Measurements from ENCODE around the gene CLK4. TPM values are rescaled to one million over a fixed set of nuclear protein-coding genes. Genes with fewer than 3 reads are reported as not detected.
A peak's percentile ranks its signal among the peaks of the same experiment; 100 is the strongest.
"Not testable (repeated sequence)": the region's sequence is repeated elsewhere in the genome, so short reads cannot be mapped to it uniquely, and the experiment has no call there.

CLK4 gene
- total RNA-seq, 1 experiment from 2014 or later = 7.3 TPM

DNA sequence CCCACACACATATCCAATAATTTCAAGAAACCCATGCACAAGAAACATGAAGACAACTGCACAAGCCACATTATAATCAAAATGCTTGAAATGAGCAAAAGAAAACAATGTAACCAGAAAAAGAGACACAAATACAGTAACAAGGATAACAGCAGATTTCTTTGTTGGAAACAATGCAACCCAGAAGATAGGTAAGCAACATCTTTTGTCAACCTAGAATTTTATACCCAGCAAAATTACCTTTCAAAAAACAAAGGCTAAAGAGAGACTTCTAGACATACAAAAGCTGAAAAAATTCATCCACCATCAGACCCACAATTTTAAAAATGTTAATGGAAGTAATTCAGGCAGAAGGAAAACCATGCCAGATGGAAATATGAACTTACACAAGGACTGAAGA is 31.7 kb downstream of the CLK4 start:
- DNase-seq (ENCODE audit: low read depth, low spot score) = no peak
- in situ Hi-C loops (cut with HindIII; ENCODE audit: low pct_unique_long_range_greater_than_20kb, low sequenced_read_pairs) = no loop called here

GRCh38 chr5:178590924-178591423 is 35.9 kb downstream of the CLK4 start:
- in situ Hi-C loops (cut with HindIII; ENCODE audit: low pct_unique_long_range_greater_than_20kb, low sequenced_read_pairs) = no loop called here
- DNase-seq (ENCODE audit: low read depth, low spot score) = no peak

GRCh38 chr5:178590141-178590923 is 36.5 kb downstream of the CLK4 start, which contains the start of gene COL23A1:
Gene COL23A1 (minus strand): TSS chr5:178590393.
- in situ Hi-C loops (cut with HindIII; ENCODE audit: low pct_unique_long_range_greater_than_20kb, low sequenced_read_pairs) = no loop called here
- peak; percentile 43 for DNase-seq (ENCODE audit: low read depth, low spot score)

GRCh38 chr5:178589180-178590140 is 37.4 kb downstream of the CLK4 start:
- in situ Hi-C loops (cut with HindIII; ENCODE audit: low pct_unique_long_range_greater_than_20kb, low sequenced_read_pairs) = no loop called here

DNA sequence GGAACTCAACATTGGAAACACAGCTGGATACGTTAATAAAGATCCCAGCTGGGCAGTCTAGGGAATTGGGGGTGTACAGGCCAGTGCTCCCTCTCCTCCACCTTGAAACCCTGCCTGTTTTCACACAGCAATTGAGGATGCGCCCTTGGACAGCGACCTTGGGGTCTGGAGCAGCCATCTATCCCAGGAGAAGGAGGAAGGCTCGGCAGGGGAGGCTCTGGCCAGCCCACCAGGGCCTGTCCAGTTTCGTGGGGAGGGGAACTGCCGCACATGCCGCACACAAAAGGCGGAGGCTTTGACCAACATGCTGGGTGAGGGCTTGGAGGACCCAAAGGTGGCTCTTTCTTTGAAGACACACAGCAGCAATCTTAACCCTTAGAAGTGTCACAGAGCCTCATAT is 38.1 kb downstream of the CLK4 start:
- no peak for DNase-seq (ENCODE audit: low read depth, low spot score)
- in situ Hi-C loops (cut with HindIII; ENCODE audit: low pct_unique_long_range_greater_than_20kb, low sequenced_read_pairs) = no loop called here

More at GRCh38 chr5:178589180-178590140, 37.4 kb downstream of the CLK4 start:
- DNase-seq (ENCODE audit: low read depth, low spot score) = no peak

GRCh38 chr5:178587763-178588611 is 38.9 kb downstream of the CLK4 start:
- in situ Hi-C loops (cut with HindIII; ENCODE audit: low pct_unique_long_range_greater_than_20kb, low sequenced_read_pairs) = no loop called here
- DNase-seq (ENCODE audit: low read depth, low spot score) = no peak

GRCh38 chr5:178586396-178586795 is 40.5 kb downstream of the CLK4 start:
- in situ Hi-C loops (cut with HindIII; ENCODE audit: low pct_unique_long_range_greater_than_20kb, low sequenced_read_pairs) = no loop called here

GRCh38 chr5:178585421-178585820 is 41.4 kb downstream of the CLK4 start:
- in situ Hi-C loops (cut with HindIII; ENCODE audit: low pct_unique_long_range_greater_than_20kb, low sequenced_read_pairs) = not testable (repeated sequence)

More at GRCh38 chr5:178586396-178586795, 40.5 kb downstream of the CLK4 start:
- DNase-seq (ENCODE audit: low read depth, low spot score) = no peak

GRCh38 chr5:178583279-178583678 is 43.6 kb downstream of the CLK4 start:
- in situ Hi-C loops (cut with HindIII; ENCODE audit: low pct_unique_long_range_greater_than_20kb, low sequenced_read_pairs) = no loop called here
- no peak for DNase-seq (ENCODE audit: low read depth, low spot score)

More at GRCh38 chr5:178585421-178585820, 41.4 kb downstream of the CLK4 start:
- DNase-seq (ENCODE audit: low read depth, low spot score) = peak; percentile 31

DNA sequence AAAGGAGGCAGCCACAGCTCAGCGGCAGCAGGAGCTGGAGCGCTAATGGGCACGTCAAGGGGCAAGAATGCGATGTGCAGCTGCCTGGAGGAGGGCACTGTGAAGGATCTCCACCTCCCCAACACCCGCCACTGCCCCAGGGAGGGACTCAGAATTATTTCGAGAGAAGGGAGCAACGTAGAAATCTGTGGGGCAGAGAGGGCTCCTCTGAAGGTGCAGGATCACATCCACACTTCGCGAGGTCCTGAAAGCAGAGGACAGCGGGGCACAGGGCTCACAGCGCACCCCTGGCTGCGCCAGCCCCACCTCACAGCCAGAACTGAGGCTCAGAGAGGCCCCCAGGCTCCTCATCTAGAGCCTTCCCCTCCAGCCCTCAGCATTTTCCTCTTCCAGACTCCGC is 44.6 kb downstream of the CLK4 start:
- DNase-seq (ENCODE audit: low read depth, low spot score) = no peak
- in situ Hi-C loops (cut with HindIII; ENCODE audit: low pct_unique_long_range_greater_than_20kb, low sequenced_read_pairs) = no loop called here

DNA sequence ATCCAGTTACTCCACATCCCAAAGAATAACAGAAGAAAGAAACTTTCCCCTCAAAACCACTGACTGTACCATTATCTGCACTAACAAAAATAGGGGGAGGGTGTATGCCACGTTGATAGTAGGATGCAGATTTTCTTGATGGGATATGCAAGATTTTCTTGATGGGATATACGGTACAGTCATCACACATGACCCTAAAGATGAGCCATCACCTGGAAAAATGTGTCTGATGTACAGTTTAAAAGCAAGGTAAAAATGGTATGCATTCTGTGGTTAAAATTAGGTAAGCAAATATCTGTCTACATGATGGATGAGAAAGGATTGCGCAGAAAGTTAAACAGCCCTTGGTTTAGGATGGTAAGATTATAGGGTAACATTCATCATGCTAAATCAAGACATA is 45.2 kb downstream of the CLK4 start:
- DNase-seq (ENCODE audit: low read depth, low spot score) = no peak
- in situ Hi-C loops (cut with HindIII; ENCODE audit: low pct_unique_long_range_greater_than_20kb, low sequenced_read_pairs) = no loop called here

DNA sequence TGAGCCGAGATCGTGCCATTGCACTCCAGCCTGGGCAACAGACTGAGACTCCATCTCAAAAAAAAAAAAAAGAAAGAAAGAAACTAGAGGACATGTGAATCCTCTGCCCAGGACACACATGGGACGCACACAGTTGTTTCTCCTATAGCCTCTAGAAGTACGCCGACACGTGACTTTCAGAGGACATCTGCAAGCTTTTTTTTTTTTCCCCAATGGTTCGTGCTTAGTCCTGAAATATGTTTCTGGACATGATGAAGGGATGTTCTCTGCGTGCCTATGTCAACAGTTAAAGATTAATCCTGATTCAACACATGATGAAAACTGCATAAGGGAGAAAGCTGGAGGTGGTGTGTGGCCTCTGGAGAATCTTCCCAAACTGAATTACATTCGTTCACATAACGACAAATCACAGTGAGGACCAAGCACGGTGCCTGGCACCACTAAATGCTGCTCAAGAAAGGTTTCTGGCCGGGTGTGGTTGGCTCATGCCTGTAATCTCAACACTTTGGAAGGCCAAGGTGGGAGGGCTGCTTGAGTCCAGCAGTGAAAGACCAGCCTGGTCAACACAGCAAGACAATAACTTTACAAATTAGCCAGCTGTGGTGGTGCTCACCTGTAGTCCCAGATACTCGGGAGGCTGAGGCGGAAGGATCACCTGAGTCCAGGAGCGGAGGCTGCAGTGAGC is 46.4 kb downstream of the CLK4 start:
- in situ Hi-C loops (cut with HindIII; ENCODE audit: low pct_unique_long_range_greater_than_20kb, low sequenced_read_pairs) = no loop called here
- no peak for DNase-seq (ENCODE audit: low read depth, low spot score)

DNA sequence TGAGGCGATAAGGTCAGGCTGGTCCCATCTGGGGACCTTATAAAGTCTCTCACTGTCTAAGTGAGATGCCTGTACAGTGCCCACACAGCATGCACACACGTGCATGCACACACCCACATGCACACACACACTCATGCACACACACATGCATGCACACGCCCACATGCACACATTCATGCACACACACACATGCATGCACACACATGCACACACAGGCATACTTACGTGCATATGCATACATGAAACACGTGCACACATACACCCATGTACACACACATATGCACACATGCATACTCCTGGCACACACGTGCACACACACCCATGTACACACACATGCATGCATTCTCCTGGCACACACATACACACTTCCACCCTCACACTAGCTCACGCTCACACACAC is 48.9 kb downstream of the CLK4 start:
- in situ Hi-C loops (cut with HindIII; ENCODE audit: low pct_unique_long_range_greater_than_20kb, low sequenced_read_pairs) = no loop called here

GRCh38 chr5:178577376-178577839 is 49.4 kb downstream of the CLK4 start:
- DNase-seq (ENCODE audit: low read depth, low spot score) = no peak
- in situ Hi-C loops (cut with HindIII; ENCODE audit: low pct_unique_long_range_greater_than_20kb, low sequenced_read_pairs) = no loop called here

More for the DNA sequence above, 48.9 kb downstream of the CLK4 start:
- DNase-seq (ENCODE audit: low read depth, low spot score) = no peak

DNA sequence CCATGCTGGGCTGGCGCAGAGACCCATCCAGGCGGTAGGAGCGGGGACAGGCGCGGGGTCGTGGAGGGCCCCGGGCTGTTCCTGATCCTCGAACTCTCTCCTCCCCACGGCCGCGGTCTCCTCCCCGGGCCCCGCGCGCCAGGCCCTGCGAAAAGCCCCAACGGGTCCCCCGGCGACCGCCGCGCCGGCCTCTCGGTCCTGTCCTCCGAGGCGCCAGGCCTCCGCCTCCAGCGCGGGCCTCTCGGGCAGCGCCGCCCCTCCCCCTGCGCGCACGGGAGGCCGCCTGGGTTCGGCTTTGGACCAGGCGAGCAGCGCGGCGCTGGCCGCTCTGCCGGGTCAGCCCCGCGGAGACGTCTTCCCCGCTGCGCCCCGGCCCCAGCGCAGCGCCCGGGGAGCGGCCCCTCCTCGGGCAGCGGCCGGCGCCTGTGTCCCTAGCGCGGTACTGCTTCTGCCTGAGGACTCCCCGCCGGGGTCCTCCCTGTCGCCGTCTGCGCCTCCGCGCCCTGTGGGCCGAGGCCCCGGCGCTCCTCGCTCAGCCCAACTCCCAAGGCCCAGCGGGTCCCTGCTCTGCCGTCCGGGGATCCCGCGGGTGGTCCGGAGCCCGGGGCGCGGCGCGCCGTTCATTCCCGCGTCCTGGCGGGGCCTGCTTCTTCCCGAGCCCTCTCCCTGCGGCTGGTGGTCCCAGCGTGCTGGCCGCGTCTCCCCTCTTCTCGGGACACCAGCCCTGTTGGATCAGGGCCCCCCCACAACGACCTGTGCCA is 50.1 kb downstream of the CLK4 start:
- in situ Hi-C loops (cut with HindIII; ENCODE audit: low pct_unique_long_range_greater_than_20kb, low sequenced_read_pairs) = no loop called here
- no peak for DNase-seq (ENCODE audit: low read depth, low spot score)

DNA sequence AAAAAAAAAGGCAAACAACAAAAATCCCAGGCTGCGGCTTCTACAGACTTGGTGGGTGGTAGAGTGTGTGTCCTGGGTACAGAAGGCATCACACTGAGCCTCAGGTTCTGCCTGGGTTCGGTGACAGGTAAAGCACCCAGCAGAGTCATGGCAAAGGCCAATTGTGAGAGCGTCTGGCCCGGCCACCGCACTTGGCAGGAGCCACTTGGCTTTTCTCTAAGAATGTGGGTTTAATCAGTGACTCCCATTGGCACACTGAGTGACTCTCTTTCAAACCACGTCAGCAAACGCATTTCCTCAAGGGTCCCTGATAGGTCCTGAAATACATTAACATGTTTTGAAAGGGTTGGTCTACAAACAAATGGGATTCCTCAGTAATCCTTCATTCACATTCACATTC is 53.6 kb downstream of the CLK4 start:
- in situ Hi-C loops (cut with HindIII; ENCODE audit: low pct_unique_long_range_greater_than_20kb, low sequenced_read_pairs) = no loop called here
- no peak for DNase-seq (ENCODE audit: low read depth, low spot score)
